GM23338 (cell line): ENCODE measurements around the gene RRAS. TPM values are rescaled to one million over a fixed set of nuclear protein-coding genes. Genes with fewer than 3 reads are reported as not detected.
A peak's percentile ranks its signal among the peaks of the same experiment; 100 is the strongest.

Experiments
- ATAC-seq: fragments of 200-7000 bp; cut with Tn5 transposase; 3 replicates; pipeline ENCODE4 v1.9.1; 2020
- DNase-seq: peaks from one replicate; pipeline ENCODE4 v3.0.0-alpha.2; 2015; ENCODE audit warnings: low spot score
- H2AFZ ChIP-seq: fragments of 200-600 bp; sonication (generic); 2 replicates; pipeline ENCODE4 v1.8.0; 2016; ENCODE audit warnings: antibody characterized with exemption, mild to moderate bottlenecking, moderate library complexity
- H3F3A ChIP-seq: fragments of 200-600 bp; sonication (generic); replicated peaks from 2 replicates; pipeline ENCODE4 v1.8.0; 2017; ENCODE audit warnings: antibody characterized with exemption, mixed run types, low read depth
- H3K27ac ChIP-seq: fragments of 200-600 bp; sonication (generic); 2 replicates; pipeline ENCODE4 v1.6.1; 2016; ENCODE audit warnings: low read depth
- H3K27me3 ChIP-seq: fragments of 200-600 bp; sonication (generic); 2 replicates; pipeline ENCODE4 v1.8.0; 2016; ENCODE audit warnings: mild to moderate bottlenecking, mixed run types, moderate library complexity; ENCODE audit not compliant: insufficient read depth
- H3K36me3 ChIP-seq: fragments of 200-600 bp; sonication (generic); 2 replicates; pipeline ENCODE4 v1.8.0; 2016; ENCODE audit warnings: mild to moderate bottlenecking; ENCODE audit not compliant: insufficient read depth
- H3K4me1 ChIP-seq: fragments of 200-600 bp; sonication (generic); 2 replicates; pipeline ENCODE4 v1.8.0; 2016; ENCODE audit warnings: mild to moderate bottlenecking, moderate library complexity; ENCODE audit not compliant: insufficient read depth
- H3K4me2 ChIP-seq: fragments of 200-600 bp; sonication (generic); 2 replicates; pipeline ENCODE4 v1.7.1; 2017; ENCODE audit warnings: mixed run types
- H3K4me3 ChIP-seq: fragments of 200-600 bp; sonication (generic); 2 replicates; pipeline ENCODE4 v1.6.1; 2016; ENCODE audit warnings: mixed run types
- H3K79me2 ChIP-seq: fragments of 200-600 bp; sonication (generic); replicated peaks from 2 replicates; pipeline ENCODE4 v1.8.0; 2017; ENCODE audit warnings: mild to moderate bottlenecking; ENCODE audit not compliant: insufficient read depth
- H3K9me2 ChIP-seq: fragments of 200-600 bp; sonication (generic); 2 replicates; pipeline ENCODE4 v1.8.0; 2017; ENCODE audit not compliant: insufficient read depth
- H4K20me1 ChIP-seq: fragments of 200-600 bp; sonication (generic); replicated peaks from 2 replicates; pipeline ENCODE4 v1.8.0; 2017; ENCODE audit warnings: mild to moderate bottlenecking; ENCODE audit not compliant: insufficient read depth
- H3K27ac Mint-ChIP-seq: 2 replicates; pipeline ENCODE4 v1.8.0; 2020; ENCODE audit warnings: inconsistent platforms, mild to moderate bottlenecking, moderate library complexity, mixed read lengths
- H3K27me3 Mint-ChIP-seq: 3 replicates; pipeline ENCODE4 v1.8.0; 2022; ENCODE audit warnings: low read depth, mild to moderate bottlenecking, moderate library complexity, mixed read lengths, inconsistent platforms; ENCODE audit not compliant: insufficient read depth, poor library complexity
- H3K36me3 Mint-ChIP-seq: 3 replicates; pipeline ENCODE4 v1.8.0; 2021; ENCODE audit warnings: low read depth, mild to moderate bottlenecking, inconsistent platforms, moderate library complexity, mixed read lengths
- H3K4me1 Mint-ChIP-seq: 3 replicates; pipeline ENCODE4 v1.8.0; 2020; ENCODE audit warnings: mild to moderate bottlenecking, inconsistent platforms, mixed read lengths
- H3K4me3 Mint-ChIP-seq: 3 replicates; pipeline ENCODE4 v1.8.0; 2021; ENCODE audit warnings: moderate library complexity, mild to moderate bottlenecking, inconsistent platforms, mixed read lengths
- H3K9me3 Mint-ChIP-seq: 3 replicates; pipeline ENCODE4 v1.8.0; 2020; ENCODE audit warnings: moderate library complexity, mild to moderate bottlenecking, inconsistent platforms, mixed read lengths
- CREB1 ChIP-seq: fragments of 250-450 bp; sonication (Bioruptor Pico); IDR thresholded peaks from 2 replicates; pipeline ENCODE4 v1.5.0; 2020; ENCODE audit warnings: low read depth, mild to moderate bottlenecking, moderate library complexity
- EZH2 ChIP-seq: fragments of 200-600 bp; sonication (generic); IDR thresholded peaks from one replicate; pipeline ENCODE4 v1.8.0; 2017; ENCODE audit warnings: antibody characterized with exemption, mild to moderate bottlenecking, low read depth; ENCODE audit not compliant: unreplicated experiment
- EZH2phosphoT487 ChIP-seq: fragments of 200-600 bp; sonication (generic); IDR thresholded peaks from one replicate; pipeline ENCODE4 v1.8.1; 2018; ENCODE audit warnings: antibody characterized with exemption; ENCODE audit not compliant: unreplicated experiment
- JUNB ChIP-seq: IDR thresholded peaks from one replicate; pipeline ENCODE4 v1.6.1; 2016; ENCODE audit warnings: antibody characterized with exemption; ENCODE audit not compliant: unreplicated experiment
- NANOG ChIP-seq: IDR thresholded peaks from 2 replicates; pipeline ENCODE4 v1.6.1; 2016; ENCODE audit warnings: antibody characterized with exemption, borderline replicate concordance
- POLR2AphosphoS5 ChIP-seq: IDR thresholded peaks from 2 replicates; pipeline ENCODE4 v1.6.1; 2016; ENCODE audit warnings: antibody characterized with exemption, low read depth
- STAT1 ChIP-seq: IDR thresholded peaks from one replicate; pipeline ENCODE4 v1.6.1; 2016; ENCODE audit warnings: antibody characterized with exemption; ENCODE audit not compliant: unreplicated experiment
- ZNF114 ChIP-seq: fragments of 250-450 bp; sonication (Bioruptor Pico); IDR thresholded peaks from 2 replicates; pipeline ENCODE4 v1.5.0; 2020; ENCODE audit warnings: mild to moderate bottlenecking, moderate library complexity
- ZNF331 ChIP-seq: fragments of 250-450 bp; sonication (Bioruptor Pico); IDR thresholded peaks from 2 replicates; pipeline ENCODE4 v1.5.0; 2020; ENCODE audit warnings: low read depth, mild to moderate bottlenecking, moderate library complexity
- polyA plus RNA-seq: library from polyadenylated mRNA; unstranded; fragments of >200 nt; fragmentation: Nextera tagmentation; extraction: Ambion mirVana; gene quantifications from 2 replicates; pipeline ENCODE4 v1.2.1, GENCODE V29; 2016
- total RNA-seq: library from RNA; depleted of rRNA; stranded (reverse); fragments of >200 nt; shearing (Covaris generic); gene quantifications from 2 replicates; pipeline ENCODE4 v1.2.3, GENCODE V29; 2014
- TF ChIP-seq, protein P1 (sequence below): IDR thresholded peaks from 2 replicates; pipeline ENCODE4 v1.6.1; 2016; ENCODE audit warnings: antibody characterized with exemption
- TF ChIP-seq, protein P2 (sequence below): IDR thresholded peaks from one replicate; pipeline ENCODE4 v1.6.1; 2018; ENCODE audit warnings: antibody characterized with exemption; ENCODE audit not compliant: unreplicated experiment
- TF ChIP-seq, protein P3 (sequence below): fragments of 250-450 bp; sonication (Bioruptor Pico); IDR thresholded peaks from 2 replicates; pipeline ENCODE4 v1.5.0; 2020; ENCODE audit warnings: mild to moderate bottlenecking, moderate library complexity
- TF ChIP-seq, protein P4 (sequence below), 2 experiments: fragments of 200-600 bp in 1 of 2; sonication (generic) in 1 of 2; conservative IDR thresholded peaks; 2 replicates each; pipeline versions ENCODE4 v1.5.1 to v1.6.1; 2016 to 2017; ENCODE audit warnings: antibody characterized with exemption in 2 of 2, low read depth in 2 of 2, mild to moderate bottlenecking in 2 of 2, moderate library complexity in 1 of 2

The RRAS gene
- total and polyA plus RNA-seq, 2 experiments from 2014 or later = 9.3 to 30.0 TPM

DNA sequence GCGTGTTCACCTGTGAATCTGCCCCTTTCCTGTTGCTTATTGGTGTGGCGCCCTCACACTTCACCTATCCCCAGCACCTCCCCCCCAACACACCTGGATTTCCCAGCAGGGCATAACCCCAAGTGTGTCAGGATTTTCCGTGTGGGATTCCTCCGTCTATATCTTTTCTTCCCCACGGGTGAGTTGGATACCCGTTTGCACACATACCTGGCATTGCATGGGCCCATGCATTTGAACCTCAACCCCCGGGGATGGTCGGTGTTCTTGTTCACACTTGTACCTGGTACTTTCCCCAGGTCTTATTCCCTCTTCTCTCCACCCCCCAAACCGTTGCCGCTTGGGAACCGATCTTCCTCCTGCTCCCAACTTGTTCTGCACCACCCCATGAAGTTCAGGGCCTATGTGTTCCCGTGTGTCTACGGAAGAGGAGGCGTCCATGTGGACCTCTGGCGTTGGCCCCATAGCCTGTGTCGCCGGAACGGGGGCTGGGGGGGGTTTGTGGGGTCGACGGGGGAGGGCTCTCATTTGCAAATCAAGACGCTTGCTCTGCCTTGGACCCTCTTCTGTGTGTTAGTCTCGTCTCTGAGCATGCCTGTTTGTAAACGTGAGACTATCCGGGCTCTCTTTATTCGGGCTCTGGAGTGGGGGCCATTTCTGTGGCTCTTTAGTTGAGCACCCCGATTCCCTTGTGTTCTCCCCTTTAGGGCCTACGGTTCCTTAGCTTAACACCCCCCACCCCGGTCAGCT is 47.3 kb downstream of the RRAS start:
- TF ChIP-seq CREB1 (CRISPR knock-in tag) (no peak), ZNF331 (CRISPR knock-in tag) (no peak), NANOG (no peak), STAT1 (no peak), EZH2 (no peak), POLR2AphosphoS5 (no peak; the same call in 1 of the 2 replicates), ZNF114 (CRISPR knock-in tag) (no peak), EZH2phosphoT487 (no peak), JUNB (no peak)
- TF ChIP-seq, protein P1, sequence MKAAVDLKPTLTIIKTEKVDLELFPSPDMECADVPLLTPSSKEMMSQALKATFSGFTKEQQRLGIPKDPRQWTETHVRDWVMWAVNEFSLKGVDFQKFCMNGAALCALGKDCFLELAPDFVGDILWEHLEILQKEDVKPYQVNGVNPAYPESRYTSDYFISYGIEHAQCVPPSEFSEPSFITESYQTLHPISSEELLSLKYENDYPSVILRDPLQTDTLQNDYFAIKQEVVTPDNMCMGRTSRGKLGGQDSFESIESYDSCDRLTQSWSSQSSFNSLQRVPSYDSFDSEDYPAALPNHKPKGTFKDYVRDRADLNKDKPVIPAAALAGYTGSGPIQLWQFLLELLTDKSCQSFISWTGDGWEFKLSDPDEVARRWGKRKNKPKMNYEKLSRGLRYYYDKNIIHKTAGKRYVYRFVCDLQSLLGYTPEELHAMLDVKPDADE = no peak
- TF ChIP-seq, protein P2, sequence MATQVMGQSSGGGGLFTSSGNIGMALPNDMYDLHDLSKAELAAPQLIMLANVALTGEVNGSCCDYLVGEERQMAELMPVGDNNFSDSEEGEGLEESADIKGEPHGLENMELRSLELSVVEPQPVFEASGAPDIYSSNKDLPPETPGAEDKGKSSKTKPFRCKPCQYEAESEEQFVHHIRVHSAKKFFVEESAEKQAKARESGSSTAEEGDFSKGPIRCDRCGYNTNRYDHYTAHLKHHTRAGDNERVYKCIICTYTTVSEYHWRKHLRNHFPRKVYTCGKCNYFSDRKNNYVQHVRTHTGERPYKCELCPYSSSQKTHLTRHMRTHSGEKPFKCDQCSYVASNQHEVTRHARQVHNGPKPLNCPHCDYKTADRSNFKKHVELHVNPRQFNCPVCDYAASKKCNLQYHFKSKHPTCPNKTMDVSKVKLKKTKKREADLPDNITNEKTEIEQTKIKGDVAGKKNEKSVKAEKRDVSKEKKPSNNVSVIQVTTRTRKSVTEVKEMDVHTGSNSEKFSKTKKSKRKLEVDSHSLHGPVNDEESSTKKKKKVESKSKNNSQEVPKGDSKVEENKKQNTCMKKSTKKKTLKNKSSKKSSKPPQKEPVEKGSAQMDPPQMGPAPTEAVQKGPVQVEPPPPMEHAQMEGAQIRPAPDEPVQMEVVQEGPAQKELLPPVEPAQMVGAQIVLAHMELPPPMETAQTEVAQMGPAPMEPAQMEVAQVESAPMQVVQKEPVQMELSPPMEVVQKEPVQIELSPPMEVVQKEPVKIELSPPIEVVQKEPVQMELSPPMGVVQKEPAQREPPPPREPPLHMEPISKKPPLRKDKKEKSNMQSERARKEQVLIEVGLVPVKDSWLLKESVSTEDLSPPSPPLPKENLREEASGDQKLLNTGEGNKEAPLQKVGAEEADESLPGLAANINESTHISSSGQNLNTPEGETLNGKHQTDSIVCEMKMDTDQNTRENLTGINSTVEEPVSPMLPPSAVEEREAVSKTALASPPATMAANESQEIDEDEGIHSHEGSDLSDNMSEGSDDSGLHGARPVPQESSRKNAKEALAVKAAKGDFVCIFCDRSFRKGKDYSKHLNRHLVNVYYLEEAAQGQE = no peak
- TF ChIP-seq, protein P3, sequence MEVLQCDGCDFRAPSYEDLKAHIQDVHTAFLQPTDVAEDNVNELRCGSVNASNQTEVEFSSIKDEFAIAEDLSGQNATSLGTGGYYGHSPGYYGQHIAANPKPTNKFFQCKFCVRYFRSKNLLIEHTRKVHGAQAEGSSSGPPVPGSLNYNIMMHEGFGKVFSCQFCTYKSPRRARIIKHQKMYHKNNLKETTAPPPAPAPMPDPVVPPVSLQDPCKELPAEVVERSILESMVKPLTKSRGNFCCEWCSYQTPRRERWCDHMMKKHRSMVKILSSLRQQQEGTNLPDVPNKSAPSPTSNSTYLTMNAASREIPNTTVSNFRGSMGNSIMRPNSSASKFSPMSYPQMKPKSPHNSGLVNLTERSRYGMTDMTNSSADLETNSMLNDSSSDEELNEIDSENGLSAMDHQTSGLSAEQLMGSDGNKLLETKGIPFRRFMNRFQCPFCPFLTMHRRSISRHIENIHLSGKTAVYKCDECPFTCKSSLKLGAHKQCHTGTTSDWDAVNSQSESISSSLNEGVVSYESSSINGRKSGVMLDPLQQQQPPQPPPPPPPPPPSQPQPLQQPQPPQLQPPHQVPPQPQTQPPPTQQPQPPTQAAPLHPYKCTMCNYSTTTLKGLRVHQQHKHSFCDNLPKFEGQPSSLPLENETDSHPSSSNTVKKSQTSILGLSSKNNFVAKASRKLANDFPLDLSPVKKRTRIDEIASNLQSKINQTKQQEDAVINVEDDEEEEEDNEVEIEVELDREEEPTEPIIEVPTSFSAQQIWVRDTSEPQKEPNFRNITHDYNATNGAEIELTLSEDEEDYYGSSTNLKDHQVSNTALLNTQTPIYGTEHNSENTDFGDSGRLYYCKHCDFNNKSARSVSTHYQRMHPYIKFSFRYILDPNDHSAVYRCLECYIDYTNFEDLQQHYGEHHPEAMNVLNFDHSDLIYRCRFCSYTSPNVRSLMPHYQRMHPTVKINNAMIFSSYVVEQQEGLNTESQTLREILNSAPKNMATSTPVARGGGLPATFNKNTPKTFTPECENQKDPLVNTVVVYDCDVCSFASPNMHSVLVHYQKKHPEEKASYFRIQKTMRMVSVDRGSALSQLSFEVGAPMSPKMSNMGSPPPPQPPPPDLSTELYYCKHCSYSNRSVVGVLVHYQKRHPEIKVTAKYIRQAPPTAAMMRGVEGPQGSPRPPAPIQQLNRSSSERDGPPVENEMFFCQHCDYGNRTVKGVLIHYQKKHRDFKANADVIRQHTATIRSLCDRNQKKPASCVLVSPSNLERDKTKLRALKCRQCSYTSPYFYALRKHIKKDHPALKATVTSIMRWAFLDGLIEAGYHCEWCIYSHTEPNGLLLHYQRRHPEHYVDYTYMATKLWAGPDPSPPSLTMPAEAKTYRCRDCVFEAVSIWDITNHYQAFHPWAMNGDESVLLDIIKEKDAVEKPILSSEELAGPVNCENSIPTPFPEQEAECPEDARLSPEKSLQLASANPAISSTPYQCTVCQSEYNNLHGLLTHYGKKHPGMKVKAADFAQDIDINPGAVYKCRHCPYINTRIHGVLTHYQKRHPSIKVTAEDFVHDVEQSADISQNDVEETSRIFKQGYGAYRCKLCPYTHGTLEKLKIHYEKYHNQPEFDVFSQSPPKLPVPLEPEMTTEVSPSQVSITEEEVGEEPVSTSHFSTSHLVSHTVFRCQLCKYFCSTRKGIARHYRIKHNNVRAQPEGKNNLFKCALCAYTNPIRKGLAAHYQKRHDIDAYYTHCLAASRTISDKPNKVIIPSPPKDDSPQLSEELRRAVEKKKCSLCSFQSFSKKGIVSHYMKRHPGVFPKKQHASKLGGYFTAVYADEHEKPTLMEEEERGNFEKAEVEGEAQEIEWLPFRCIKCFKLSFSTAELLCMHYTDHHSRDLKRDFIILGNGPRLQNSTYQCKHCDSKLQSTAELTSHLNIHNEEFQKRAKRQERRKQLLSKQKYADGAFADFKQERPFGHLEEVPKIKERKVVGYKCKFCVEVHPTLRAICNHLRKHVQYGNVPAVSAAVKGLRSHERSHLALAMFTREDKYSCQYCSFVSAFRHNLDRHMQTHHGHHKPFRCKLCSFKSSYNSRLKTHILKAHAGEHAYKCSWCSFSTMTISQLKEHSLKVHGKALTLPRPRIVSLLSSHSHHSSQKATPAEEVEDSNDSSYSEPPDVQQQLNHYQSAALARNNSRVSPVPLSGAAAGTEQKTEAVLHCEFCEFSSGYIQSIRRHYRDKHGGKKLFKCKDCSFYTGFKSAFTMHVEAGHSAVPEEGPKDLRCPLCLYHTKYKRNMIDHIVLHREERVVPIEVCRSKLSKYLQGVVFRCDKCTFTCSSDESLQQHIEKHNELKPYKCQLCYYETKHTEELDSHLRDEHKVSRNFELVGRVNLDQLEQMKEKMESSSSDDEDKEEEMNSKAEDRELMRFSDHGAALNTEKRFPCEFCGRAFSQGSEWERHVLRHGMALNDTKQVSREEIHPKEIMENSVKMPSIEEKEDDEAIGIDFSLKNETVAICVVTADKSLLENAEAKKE (CRISPR knock-in tag) = no peak
- TF ChIP-seq, protein P4, sequence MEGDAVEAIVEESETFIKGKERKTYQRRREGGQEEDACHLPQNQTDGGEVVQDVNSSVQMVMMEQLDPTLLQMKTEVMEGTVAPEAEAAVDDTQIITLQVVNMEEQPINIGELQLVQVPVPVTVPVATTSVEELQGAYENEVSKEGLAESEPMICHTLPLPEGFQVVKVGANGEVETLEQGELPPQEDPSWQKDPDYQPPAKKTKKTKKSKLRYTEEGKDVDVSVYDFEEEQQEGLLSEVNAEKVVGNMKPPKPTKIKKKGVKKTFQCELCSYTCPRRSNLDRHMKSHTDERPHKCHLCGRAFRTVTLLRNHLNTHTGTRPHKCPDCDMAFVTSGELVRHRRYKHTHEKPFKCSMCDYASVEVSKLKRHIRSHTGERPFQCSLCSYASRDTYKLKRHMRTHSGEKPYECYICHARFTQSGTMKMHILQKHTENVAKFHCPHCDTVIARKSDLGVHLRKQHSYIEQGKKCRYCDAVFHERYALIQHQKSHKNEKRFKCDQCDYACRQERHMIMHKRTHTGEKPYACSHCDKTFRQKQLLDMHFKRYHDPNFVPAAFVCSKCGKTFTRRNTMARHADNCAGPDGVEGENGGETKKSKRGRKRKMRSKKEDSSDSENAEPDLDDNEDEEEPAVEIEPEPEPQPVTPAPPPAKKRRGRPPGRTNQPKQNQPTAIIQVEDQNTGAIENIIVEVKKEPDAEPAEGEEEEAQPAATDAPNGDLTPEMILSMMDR (conservative IDR thresholded peaks at IDR 0.05; ENCODE audit: low read depth in 2 of 2) = no peak
- Mint-ChIP-seq H3K27ac (peak overlapping the region; percentile 90), H3K9me3 (no peaks in the 10 kb centered on the region; the same call in 2 of the 3 replicates), H3K36me3 (peaks cover 29% of the 10 kb centered on the region), H3K4me1 (peaks cover 12% of the 10 kb centered on the region), H3K4me3 (peak overlapping the region; percentile 90), H3K27me3 (peaks cover 22% of the 10 kb centered on the region)
- Histone ChIP-seq H2AFZ (no peak overlapping the region), H3K4me1 (peaks cover 9% of the 10 kb centered on the region), H3K79me2 (peaks cover 40% of the 10 kb centered on the region), H3K9me2 (no peaks in the 10 kb centered on the region), H3K27ac (peak overlapping the region; percentile 99), H3K36me3 (peaks cover 8% of the 10 kb centered on the region; the same call in 1 of the 2 replicates), H3K4me3 (peak overlapping the region; percentile 99), H3F3A (peaks cover 24% of the 10 kb centered on the region), H3K4me2 (peak overlapping the region; percentile 88), H4K20me1 (no peaks in the 10 kb centered on the region; the same call in 1 of the 2 replicates), H3K27me3 (no peaks in the 10 kb centered on the region)
- DNase-seq = peak; percentile 69
- peak; percentile 0; the same call in 1 of the 3 replicates for ATAC-seq
